ENCODE data around the gene PPARG. TPM values are rescaled to one million over a fixed set of nuclear protein-coding genes. Genes with fewer than 3 reads are reported as not detected.
"Not testable (repeated sequence)": the region's sequence is repeated elsewhere in the genome, so short reads cannot be mapped to it uniquely, and the experiment has no call there.

PPARG gene
- total RNA-seq, 2 donors from 2014 or later: 12.3 to 17.9 TPM

DNA sequence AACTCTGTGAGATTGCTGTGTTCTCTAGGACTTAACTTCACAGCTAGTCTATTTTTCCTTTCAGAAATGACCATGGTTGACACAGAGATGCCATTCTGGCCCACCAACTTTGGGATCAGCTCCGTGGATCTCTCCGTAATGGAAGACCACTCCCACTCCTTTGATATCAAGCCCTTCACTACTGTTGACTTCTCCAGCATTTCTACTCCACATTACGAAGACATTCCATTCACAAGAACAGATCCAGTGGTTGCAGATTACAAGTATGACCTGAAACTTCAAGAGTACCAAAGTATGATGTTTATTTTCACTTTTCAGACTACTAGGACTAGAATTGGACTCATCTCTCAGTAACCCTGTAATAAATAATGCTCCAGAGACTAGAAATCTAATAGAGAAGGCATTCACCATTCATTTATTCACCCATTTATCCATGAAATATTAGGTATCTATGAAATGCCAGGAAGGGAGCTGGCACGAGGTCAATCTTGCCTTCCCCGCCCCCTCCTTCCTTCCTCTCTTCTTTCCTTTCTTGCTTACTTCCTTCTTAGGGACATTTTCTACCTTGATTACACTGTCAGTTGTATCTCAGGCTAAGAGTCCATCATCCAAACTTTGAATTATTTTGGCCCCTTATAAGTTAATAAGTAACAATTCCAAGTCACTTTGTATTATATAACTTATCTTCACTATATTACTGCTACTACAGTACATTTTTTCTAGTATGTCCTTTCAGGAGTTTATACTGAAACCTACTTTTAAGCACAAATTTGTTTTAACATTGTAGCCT lies 91.0 kb downstream of the PPARG start:
- no peak overlapping the region for H3K27ac ChIP-seq
- H3K4me1 ChIP-seq: peaks cover 0 to 9% of the 10 kb centered on the region in 2 donors
- H3K36me3 ChIP-seq: peaks cover 5% of the 10 kb centered on the region
- H3K9me3 ChIP-seq: no peaks in the 10 kb centered on the region
- H3K4me3 ChIP-seq: no peak overlapping the region
- DNase-seq (ENCODE audit: low spot score): no peak
- TF ChIP-seq, protein P1, sequence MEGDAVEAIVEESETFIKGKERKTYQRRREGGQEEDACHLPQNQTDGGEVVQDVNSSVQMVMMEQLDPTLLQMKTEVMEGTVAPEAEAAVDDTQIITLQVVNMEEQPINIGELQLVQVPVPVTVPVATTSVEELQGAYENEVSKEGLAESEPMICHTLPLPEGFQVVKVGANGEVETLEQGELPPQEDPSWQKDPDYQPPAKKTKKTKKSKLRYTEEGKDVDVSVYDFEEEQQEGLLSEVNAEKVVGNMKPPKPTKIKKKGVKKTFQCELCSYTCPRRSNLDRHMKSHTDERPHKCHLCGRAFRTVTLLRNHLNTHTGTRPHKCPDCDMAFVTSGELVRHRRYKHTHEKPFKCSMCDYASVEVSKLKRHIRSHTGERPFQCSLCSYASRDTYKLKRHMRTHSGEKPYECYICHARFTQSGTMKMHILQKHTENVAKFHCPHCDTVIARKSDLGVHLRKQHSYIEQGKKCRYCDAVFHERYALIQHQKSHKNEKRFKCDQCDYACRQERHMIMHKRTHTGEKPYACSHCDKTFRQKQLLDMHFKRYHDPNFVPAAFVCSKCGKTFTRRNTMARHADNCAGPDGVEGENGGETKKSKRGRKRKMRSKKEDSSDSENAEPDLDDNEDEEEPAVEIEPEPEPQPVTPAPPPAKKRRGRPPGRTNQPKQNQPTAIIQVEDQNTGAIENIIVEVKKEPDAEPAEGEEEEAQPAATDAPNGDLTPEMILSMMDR (IDR thresholded peaks at IDR 0.05): no peak
- no peaks in the 10 kb centered on the region for H3K27me3 ChIP-seq

DNA sequence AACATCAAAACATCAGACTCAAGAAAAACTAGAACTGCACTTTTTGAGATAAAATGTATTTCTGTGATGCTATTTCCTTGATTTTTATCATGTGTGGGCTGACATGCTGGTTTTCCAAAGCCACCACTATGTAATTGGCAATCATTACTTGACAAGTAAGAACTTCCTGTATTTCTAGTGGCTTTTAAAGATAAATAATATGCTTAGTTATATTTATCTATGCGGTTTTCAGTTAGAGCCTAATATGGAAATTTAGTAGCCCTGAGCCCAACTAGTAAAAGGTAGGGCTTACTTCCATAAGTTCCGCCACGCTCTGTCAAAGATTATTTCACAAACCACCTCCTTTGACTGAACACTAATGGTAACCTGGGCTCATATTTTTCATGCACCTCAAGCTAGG lies 91.6 kb downstream of the PPARG start:
- no peak overlapping the region for H3K4me3 ChIP-seq
- H3K4me1 ChIP-seq: peaks cover 0 to 6% of the 10 kb centered on the region in 2 donors
- no peaks in the 10 kb centered on the region for H3K27me3 ChIP-seq
- TF ChIP-seq, protein P1 (IDR thresholded peaks at IDR 0.05): no peak
- no peaks in the 10 kb centered on the region for H3K9me3 ChIP-seq
- H3K36me3 ChIP-seq: peaks cover 5% of the 10 kb centered on the region
- no peak for DNase-seq (ENCODE audit: low spot score)
- H3K27ac ChIP-seq: no peak overlapping the region

DNA sequence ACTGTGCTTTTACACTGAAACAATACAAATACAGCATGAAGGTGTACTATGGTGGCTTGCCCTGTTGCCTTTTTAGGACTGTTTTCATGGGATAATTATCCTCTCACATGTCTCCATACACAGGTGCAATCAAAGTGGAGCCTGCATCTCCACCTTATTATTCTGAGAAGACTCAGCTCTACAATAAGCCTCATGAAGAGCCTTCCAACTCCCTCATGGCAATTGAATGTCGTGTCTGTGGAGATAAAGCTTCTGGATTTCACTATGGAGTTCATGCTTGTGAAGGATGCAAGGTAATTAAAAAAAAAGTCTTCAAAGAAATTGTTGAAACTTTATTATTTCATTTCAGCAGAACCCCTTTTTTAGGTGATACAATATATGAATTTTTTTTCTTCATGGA lies 92.3 kb downstream of the PPARG start:
- Histone ChIP-seq H3K27ac (no peak overlapping the region), H3K27me3 (no peaks in the 10 kb centered on the region), H3K36me3 (peaks cover 5% of the 10 kb centered on the region), H3K9me3 (no peaks in the 10 kb centered on the region), H3K4me3 (no peak overlapping the region), H3K4me1 (peaks cover 0 to 3% of the 10 kb centered on the region in 2 donors)
- TF ChIP-seq, protein P1 (IDR thresholded peaks at IDR 0.05): no peak
- no peak for DNase-seq (ENCODE audit: low spot score)

DNA sequence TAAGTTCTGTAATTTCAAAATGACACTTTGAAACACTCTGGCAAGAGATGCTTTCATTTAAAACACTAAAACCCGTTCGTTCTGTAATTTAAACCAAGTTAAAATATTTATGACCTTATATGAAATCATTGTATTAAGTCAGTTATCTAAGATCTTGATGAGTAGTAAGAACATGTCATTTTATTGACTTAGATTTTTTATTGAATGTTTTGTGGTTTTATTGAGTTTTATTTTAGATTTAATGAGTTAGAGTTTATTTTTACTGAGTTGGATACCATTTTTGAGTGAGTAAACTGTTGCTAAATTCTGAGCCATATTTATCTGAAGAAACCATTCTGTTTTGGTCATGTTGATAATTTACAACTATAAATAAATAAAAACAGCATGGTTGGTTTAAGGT lies 94.3 kb downstream of the PPARG start:
- Histone ChIP-seq H3K4me1 (peaks cover 0 to 3% of the 10 kb centered on the region in 2 donors), H3K4me3 (no peak overlapping the region)

DNA sequence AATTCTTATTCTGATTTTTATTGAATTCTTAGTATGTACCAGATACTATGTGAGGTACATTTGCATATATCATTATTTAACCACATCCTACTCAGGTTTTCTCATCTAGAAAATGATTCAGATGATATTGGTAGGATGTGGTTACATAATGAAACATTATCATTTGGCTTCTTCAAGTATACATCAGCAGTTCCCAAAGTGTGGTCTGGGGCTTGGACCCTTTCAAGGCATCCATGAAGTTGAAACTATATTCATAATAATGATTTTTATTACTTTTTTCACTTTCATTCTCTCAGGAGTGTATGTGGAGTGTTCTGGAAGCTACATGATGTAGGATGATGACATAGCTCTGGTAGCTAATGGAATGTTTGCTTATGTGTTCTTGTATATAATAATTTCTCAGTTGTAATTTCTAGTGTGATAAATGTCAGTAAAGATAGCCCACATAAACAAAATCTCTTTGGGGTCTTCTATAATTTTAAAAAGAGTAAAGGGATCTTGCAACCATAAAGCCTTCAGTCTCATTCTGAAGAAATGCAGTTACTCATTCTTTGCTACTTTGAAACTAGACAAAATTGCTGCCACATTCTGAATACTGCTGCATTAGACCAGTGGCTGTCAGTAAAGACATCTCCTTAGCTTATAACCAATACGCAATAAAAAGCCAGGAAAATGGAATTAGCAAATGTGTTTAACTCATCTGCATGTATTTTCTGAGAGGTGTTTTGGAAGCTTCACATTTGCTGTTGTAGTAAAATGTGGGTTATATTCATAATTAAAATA lies 95.8 kb downstream of the PPARG start:
- Histone ChIP-seq H3K27me3 (no peaks in the 10 kb centered on the region), H3K4me3 (no peak overlapping the region), H3K27ac (no peak overlapping the region), H3K4me1 (peaks cover 0 to 3% of the 10 kb centered on the region in 2 donors), H3K9me3 (no peaks in the 10 kb centered on the region), H3K36me3 (peaks cover 5% of the 10 kb centered on the region)
- no peak for DNase-seq (ENCODE audit: low spot score)
- TF ChIP-seq, protein P1 (IDR thresholded peaks at IDR 0.05): no peak

More for the DNA sequence above, 94.3 kb downstream of the PPARG start:
- Histone ChIP-seq H3K9me3 (no peaks in the 10 kb centered on the region), H3K27ac (no peak overlapping the region), H3K27me3 (no peaks in the 10 kb centered on the region), H3K36me3 (peaks cover 5% of the 10 kb centered on the region)
- TF ChIP-seq, protein P1 (IDR thresholded peaks at IDR 0.05): no peak
- DNase-seq (ENCODE audit: low spot score): no peak

DNA sequence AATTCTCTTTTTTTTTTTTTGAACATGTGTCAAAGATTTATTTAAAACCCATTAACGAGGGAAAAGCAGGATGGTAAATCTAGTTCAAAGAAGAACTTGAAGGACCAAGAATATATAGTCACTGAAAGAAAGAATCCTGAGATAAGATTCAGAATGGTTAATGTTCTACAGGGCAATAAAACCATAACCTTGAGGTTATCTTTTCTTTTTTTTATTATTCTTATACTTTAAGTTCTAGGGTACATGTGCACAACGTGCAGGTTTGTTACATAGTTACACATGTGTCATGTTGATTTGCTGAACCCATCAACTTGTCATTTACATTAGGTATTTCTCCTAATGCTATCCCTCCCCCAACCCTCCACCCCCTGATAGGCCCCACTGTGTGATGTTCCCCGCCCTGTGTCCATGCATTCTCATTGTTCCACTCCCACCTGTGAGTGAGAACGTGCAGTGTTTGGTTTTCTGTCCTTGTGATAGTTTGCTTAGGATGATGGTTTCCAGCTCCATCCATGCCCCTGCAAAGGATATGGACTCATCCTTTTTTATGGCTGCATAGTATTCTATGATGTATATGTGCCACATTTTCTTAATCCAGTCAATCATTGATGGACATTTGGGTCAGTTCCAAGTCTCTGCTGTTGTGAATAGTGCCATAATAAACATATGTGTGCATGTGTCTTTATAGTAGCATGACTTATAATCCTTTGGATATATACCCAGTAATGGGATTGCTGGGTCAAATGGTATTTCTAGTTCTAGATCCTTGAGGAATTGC lies 97.8 kb downstream of the PPARG start:
- DNase-seq (ENCODE audit: low spot score); H3K27me3 ChIP-seq; H3K27ac ChIP-seq; H3K4me3 ChIP-seq; H3K36me3 ChIP-seq; H3K9me3 ChIP-seq; H3K4me1 ChIP-seq: not testable (repeated sequence)

Measured in right atrium auricular region (tissue), 2 donors.